Loucy (cell line): ENCODE measurements around the gene NANOGP8.

Experiments used
- H2AFZ ChIP-seq: fragments of 200-600 bp; sonication (generic); 2 replicates; pipeline ENCODE4 v1.6.0; 2016; ENCODE audit warnings: antibody characterized with exemption, mild to moderate bottlenecking, low read length, moderate library complexity
- H3F3A ChIP-seq: fragments of 200-600 bp; 2 replicates; pipeline ENCODE4 v1.6.0; 2016; ENCODE audit warnings: antibody characterized with exemption, low read depth, mild to moderate bottlenecking
- H3K27me3 ChIP-seq: fragments of 200-600 bp; sonication (generic); 2 replicates; pipeline ENCODE4 v1.6.1; 2014; ENCODE audit warnings: low read length, mild to moderate bottlenecking; ENCODE audit not compliant: insufficient read depth, poor library complexity, severe bottlenecking
- H3K36me3 ChIP-seq: fragments of 200-600 bp; sonication (generic); 2 replicates; pipeline ENCODE4 v1.6.1; 2016; ENCODE audit warnings: low read length; ENCODE audit not compliant: insufficient read depth
- H3K4me1 ChIP-seq: fragments of 200-600 bp; sonication (generic); 2 replicates; pipeline ENCODE4 v1.5.1; 2014; ENCODE audit warnings: low read length, mild to moderate bottlenecking; ENCODE audit not compliant: insufficient read depth, poor library complexity, severe bottlenecking
- H3K4me2 ChIP-seq: fragments of 200-600 bp; sonication (generic); 2 replicates; pipeline ENCODE4 v1.6.0; 2014; ENCODE audit warnings: antibody characterized with exemption, low read length, low read depth, mild to moderate bottlenecking; ENCODE audit not compliant: poor library complexity, severe bottlenecking
- H3K4me3 ChIP-seq: fragments of 200-600 bp; sonication (generic); 2 replicates; pipeline ENCODE4 v1.5.1; 2014; ENCODE audit warnings: low read length, mild to moderate bottlenecking, mixed read lengths; ENCODE audit not compliant: poor library complexity, severe bottlenecking
- H3K79me2 ChIP-seq: fragments of 200-600 bp; sonication (generic); 2 replicates; pipeline ENCODE4 v1.6.1; 2014; ENCODE audit warnings: low read length; ENCODE audit not compliant: insufficient read depth
- H3K9ac ChIP-seq: fragments of 200-600 bp; sonication (generic); 2 replicates; pipeline ENCODE4 v1.6.0; 2014; ENCODE audit warnings: mild to moderate bottlenecking, low read depth, low read length, moderate library complexity; ENCODE audit not compliant: poor library complexity, severe bottlenecking
- H3K9me2 ChIP-seq: fragments of 200-600 bp; sonication (generic); replicated peaks from 2 replicates; pipeline ENCODE4 v1.6.1; 2016; ENCODE audit warnings: low read depth, low read length, mixed read lengths
- H3K9me3 ChIP-seq: fragments of 200-600 bp; sonication (generic); 2 replicates; pipeline ENCODE4 v1.6.1; 2014; ENCODE audit warnings: mild to moderate bottlenecking, antibody characterized with exemption, low read length, low read depth; ENCODE audit not compliant: insufficient read depth
- H4K20me1 ChIP-seq: fragments of 200-600 bp; sonication (generic); 2 replicates; pipeline ENCODE4 v1.6.0; 2014; ENCODE audit warnings: antibody characterized with exemption, low read length, mild to moderate bottlenecking; ENCODE audit not compliant: insufficient read depth, poor library complexity, severe bottlenecking
- CTCF ChIP-seq: fragments of 200-600 bp; sonication (generic); conservative IDR thresholded peaks from 2 replicates; pipeline ENCODE4 v1.5.1; 2014; ENCODE audit warnings: mild to moderate bottlenecking, antibody characterized with exemption, low read length
- EZH2phosphoT487 ChIP-seq: fragments of 200-600 bp; IDR thresholded peaks from 2 replicates; pipeline ENCODE4 v1.6.1; 2018; ENCODE audit warnings: antibody characterized with exemption, mild to moderate bottlenecking, moderate library complexity, borderline replicate concordance

Gene NANOGP8

GRCh38 chr15:35092311-35092710 lies 7.2 kb upstream of the NANOGP8 start:
- no peaks in the 10 kb centered on the region for H3K79me2 ChIP-seq
- no peak overlapping the region for H3K4me2 ChIP-seq
- no peaks in the 10 kb centered on the region for H4K20me1 ChIP-seq
- no peak overlapping the region for H3K9ac ChIP-seq
- no peaks in the 10 kb centered on the region for H3K27me3 ChIP-seq
- H3K4me3 ChIP-seq: no peak overlapping the region
- no peaks in the 10 kb centered on the region for H3K9me2 ChIP-seq
- H3F3A ChIP-seq: no peaks in the 10 kb centered on the region
- H3K9me3 ChIP-seq: no peaks in the 10 kb centered on the region
- no peaks in the 10 kb centered on the region for H3K36me3 ChIP-seq
- TF ChIP-seq EZH2phosphoT487 (no peak), CTCF (no peak)
- no peak overlapping the region for H2AFZ ChIP-seq
- H3K4me1 ChIP-seq: no peaks in the 10 kb centered on the region

GRCh38 chr15:35090104-35090807 lies 5.2 kb upstream of the NANOGP8 start:
- no peaks in the 10 kb centered on the region for H3K79me2 ChIP-seq
- no peaks in the 10 kb centered on the region for H3K9me2 ChIP-seq
- H2AFZ ChIP-seq: no peak overlapping the region
- no peak overlapping the region for H3K4me3 ChIP-seq
- no peaks in the 10 kb centered on the region for H3K36me3 ChIP-seq
- H3F3A ChIP-seq: no peaks in the 10 kb centered on the region
- H3K27me3 ChIP-seq: no peaks in the 10 kb centered on the region
- H3K4me2 ChIP-seq: no peak overlapping the region
- no peaks in the 10 kb centered on the region for H3K9me3 ChIP-seq
- no peak overlapping the region for H3K9ac ChIP-seq
- H3K4me1 ChIP-seq: no peaks in the 10 kb centered on the region
- TF ChIP-seq CTCF (no peak), EZH2phosphoT487 (no peak)
- no peaks in the 10 kb centered on the region for H4K20me1 ChIP-seq

- H3K4me1 ChIP-seq: no peaks in the 10 kb centered on the region
- no peaks in the 10 kb centered on the region for H3K27me3 ChIP-seq
- H3K9me2 ChIP-seq: no peaks in the 10 kb centered on the region
- TF ChIP-seq CTCF: no peak
- H3K4me2 ChIP-seq: no peak overlapping the region
- H3K9ac ChIP-seq: no peak overlapping the region
- H3K79me2 ChIP-seq: no peaks in the 10 kb centered on the region
- no peak overlapping the region for H2AFZ ChIP-seq
- no peak overlapping the region for H3K4me3 ChIP-seq
- H4K20me1 ChIP-seq: no peaks in the 10 kb centered on the region
- no peaks in the 10 kb centered on the region for H3K36me3 ChIP-seq
- H3K9me3 ChIP-seq: no peaks in the 10 kb centered on the region
- H3F3A ChIP-seq: no peaks in the 10 kb centered on the region
Measured at GRCh38 chr15:35089551-35089950, 4.5 kb upstream of the NANOGP8 start.
